ENCODE data around the gene HLCS. TPM values are rescaled to one million over a fixed set of nuclear protein-coding genes. Genes with fewer than 3 reads are reported as not detected.

The HLCS gene
- total and polyA plus RNA-seq, 7 donors: 3.0 to 26.0 (median 12.5) TPM

DNA sequence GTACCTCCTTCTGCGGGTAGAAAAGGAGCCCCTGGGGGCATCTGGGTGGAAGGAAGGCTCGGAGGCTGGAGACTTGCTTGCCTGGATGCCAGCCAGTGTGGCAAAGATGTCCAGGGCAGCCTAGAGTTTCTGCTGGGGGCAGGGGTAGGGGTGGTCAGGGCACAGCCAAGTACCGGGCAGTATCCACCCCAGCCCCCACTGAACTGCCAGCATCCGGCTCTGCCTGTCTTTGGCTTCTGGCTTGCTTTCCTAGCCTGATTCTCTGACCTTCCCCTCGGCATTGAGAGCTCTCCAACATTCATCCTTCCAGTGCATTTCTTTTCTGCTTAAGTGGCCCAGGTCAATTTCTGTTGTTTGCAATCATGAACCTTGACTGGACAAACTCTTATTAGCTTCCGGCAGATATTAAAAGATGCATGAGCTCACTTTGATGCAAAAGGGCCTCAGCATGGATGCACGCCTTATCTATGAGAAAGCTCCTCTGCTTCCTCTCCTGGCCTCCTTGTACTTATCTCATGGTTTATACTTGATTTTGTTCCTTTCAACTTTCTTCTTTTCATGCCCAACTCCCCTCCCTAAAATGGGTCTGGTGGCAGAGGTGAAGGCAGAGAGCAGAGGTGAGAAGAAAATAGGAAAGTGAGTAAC, 116.9 kb downstream of the HLCS start:
- intact Hi-C loops (cut with DNase I): no loop called here
- no peak for TF ChIP-seq POLR2A (IDR thresholded peaks at IDR 0.05)
- no peak for TF ChIP-seq CTCF (IDR thresholded peaks at IDR 0.05)
- no peak for TF ChIP-seq POLR2AphosphoS5 (IDR thresholded peaks at IDR 0.05)
- TF ChIP-seq EP300 (IDR thresholded peaks at IDR 0.05): no peak
- DNase-seq: no peak
- WGBS, 2 donors: 90 to 92% methylated on average over 7 of the region's 7 CpGs
- Histone ChIP-seq H3K27me3 (no peaks in the 10 kb centered on the region), H3K4me1 (peaks cover 0 to 14% (median 4%) of the 10 kb centered on the region in 4 donors), H3K27ac (no peak overlapping the region), H3K9me3 (no peaks in the 10 kb centered on the region), H3K4me3 (no peak overlapping the region), H3K36me3 (no peaks in the 10 kb centered on the region)

DNA sequence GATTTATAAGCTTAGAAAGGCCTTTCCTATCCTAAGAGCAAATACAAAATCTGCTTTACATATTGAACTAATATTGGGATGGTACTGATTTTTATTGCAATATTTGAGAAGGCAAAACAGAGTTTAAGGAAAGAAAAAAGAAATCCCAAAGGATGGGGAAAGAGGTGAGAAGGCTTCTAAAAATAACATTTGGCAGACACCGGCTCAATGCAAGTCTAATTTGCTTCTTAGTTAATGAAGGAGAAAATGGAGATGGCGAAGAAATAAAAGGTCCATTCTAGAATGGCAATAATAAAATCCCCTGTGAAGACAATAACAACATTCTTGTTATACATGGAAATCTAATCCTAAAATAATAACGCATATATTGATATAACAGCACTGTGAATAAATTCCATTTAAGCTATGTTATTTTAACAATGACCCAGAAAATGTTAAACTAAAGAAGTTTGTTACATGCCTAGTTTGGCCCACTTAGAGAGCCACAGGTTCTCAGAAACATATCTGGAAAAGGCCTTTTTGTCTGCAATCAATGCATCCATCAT, 117.7 kb downstream of the HLCS start:
- Histone ChIP-seq H3K4me3 (no peak overlapping the region), H3K36me3 (no peaks in the 10 kb centered on the region), H3K9me3 (no peaks in the 10 kb centered on the region), H3K27ac (no peak overlapping the region), H3K27me3 (no peaks in the 10 kb centered on the region), H3K4me1 (peaks cover 0 to 14% (median 4%) of the 10 kb centered on the region in 4 donors)
- WGBS, 2 donors: 95 to 96% methylated on average over 3 of the region's 3 CpGs
- no peak for DNase-seq
- TF ChIP-seq CTCF (IDR thresholded peaks at IDR 0.05) (no peak), EP300 (IDR thresholded peaks at IDR 0.05) (no peak), POLR2A (IDR thresholded peaks at IDR 0.05) (no peak), POLR2AphosphoS5 (IDR thresholded peaks at IDR 0.05) (no peak)
- intact Hi-C loops (cut with DNase I): no loop called here

GRCh38 chr21:36847189-36847588, 119.3 kb downstream of the HLCS start:
- WGBS, 2 donors: 74 to 75% methylated on average over 5 of the region's 5 CpGs
- DNase-seq: no peak

GRCh38 chr21:36846631-36847030, 119.8 kb downstream of the HLCS start:
- no peak for DNase-seq
- Histone ChIP-seq H3K36me3 (no peaks in the 10 kb centered on the region), H3K4me1 (peaks cover 0 to 14% (median 4%) of the 10 kb centered on the region in 4 donors), H3K4me3 (no peak overlapping the region), H3K27me3 (no peaks in the 10 kb centered on the region), H3K27ac (no peak overlapping the region), H3K9me3 (no peaks in the 10 kb centered on the region)
- intact Hi-C loops (cut with DNase I): no loop called here
- TF ChIP-seq POLR2AphosphoS5 (IDR thresholded peaks at IDR 0.05) (no peak), EP300 (IDR thresholded peaks at IDR 0.05) (no peak), POLR2A (IDR thresholded peaks at IDR 0.05) (no peak), CTCF (IDR thresholded peaks at IDR 0.05) (no peak)
- WGBS, 2 donors: 83 to 92% methylated on average over 4 of the region's 4 CpGs

More at GRCh38 chr21:36847189-36847588, 119.3 kb downstream of the HLCS start:
- Histone ChIP-seq H3K27ac (no peak overlapping the region), H3K27me3 (no peaks in the 10 kb centered on the region), H3K4me3 (no peak overlapping the region), H3K36me3 (no peaks in the 10 kb centered on the region), H3K9me3 (no peaks in the 10 kb centered on the region), H3K4me1 (peaks cover 0 to 14% (median 4%) of the 10 kb centered on the region in 4 donors)
- intact Hi-C loops (cut with DNase I): no loop called here
- TF ChIP-seq CTCF (IDR thresholded peaks at IDR 0.05) (no peak), POLR2A (IDR thresholded peaks at IDR 0.05) (no peak), EP300 (IDR thresholded peaks at IDR 0.05) (no peak), POLR2AphosphoS5 (IDR thresholded peaks at IDR 0.05) (no peak)

Data from sigmoid colon (tissue), 7 donors.